Measurements from ENCODE around the gene POU2F2. TPM values are rescaled to one million over a fixed set of nuclear protein-coding genes. Genes with fewer than 3 reads are reported as not detected.
"Not testable (repeated sequence)": the region's sequence is repeated elsewhere in the genome, so short reads cannot be mapped to it uniquely, and the experiment has no call there.

Gene POU2F2
- total and polyA plus RNA-seq, 8 donors: 0.68 to 23.3 (median 2.3) TPM

DNA sequence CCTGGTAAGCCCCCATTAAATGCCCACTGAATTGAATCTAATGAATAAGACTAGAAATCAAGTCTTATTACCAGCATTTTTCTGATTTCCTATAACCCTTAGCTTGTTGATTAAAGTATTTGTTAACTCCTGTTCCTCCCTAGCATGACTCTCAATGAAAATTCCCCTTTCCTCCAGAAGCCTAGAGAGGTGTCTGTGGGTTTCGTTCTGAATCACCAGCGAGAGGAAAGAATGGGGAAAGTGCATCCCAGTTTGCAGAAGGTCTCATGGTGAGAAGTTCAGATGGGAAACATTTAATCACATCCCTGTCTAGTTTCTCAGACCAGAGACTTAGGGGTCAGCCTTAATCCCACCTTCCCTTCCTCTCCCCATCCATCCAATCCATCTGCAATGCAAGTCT is 26.9 kb downstream of the POU2F2 start:
- no peak for TF ChIP-seq POLR2A (IDR thresholded peaks at IDR 0.05)
- TF ChIP-seq EP300 (IDR thresholded peaks at IDR 0.05): no peak
- no peak for TF ChIP-seq POLR2AphosphoS5 (IDR thresholded peaks at IDR 0.05)
- TF ChIP-seq, protein P1, sequence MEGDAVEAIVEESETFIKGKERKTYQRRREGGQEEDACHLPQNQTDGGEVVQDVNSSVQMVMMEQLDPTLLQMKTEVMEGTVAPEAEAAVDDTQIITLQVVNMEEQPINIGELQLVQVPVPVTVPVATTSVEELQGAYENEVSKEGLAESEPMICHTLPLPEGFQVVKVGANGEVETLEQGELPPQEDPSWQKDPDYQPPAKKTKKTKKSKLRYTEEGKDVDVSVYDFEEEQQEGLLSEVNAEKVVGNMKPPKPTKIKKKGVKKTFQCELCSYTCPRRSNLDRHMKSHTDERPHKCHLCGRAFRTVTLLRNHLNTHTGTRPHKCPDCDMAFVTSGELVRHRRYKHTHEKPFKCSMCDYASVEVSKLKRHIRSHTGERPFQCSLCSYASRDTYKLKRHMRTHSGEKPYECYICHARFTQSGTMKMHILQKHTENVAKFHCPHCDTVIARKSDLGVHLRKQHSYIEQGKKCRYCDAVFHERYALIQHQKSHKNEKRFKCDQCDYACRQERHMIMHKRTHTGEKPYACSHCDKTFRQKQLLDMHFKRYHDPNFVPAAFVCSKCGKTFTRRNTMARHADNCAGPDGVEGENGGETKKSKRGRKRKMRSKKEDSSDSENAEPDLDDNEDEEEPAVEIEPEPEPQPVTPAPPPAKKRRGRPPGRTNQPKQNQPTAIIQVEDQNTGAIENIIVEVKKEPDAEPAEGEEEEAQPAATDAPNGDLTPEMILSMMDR (IDR thresholded peaks at IDR 0.05): no peak
- intact Hi-C loops (cut with DNase I; ENCODE audit: low total_unique reads): no loop called here
- 69 to 80% (median 69%) methylated on average over 2 of the region's 2 CpGs for WGBS, 5 donors
- H3K4me3 ChIP-seq: no peak overlapping the region
- H3K36me3 ChIP-seq: no peaks in the 10 kb centered on the region
- H3K4me1 ChIP-seq: peaks cover 0 to 8% (median 0%) of the 10 kb centered on the region in 4 donors
- H3K27ac ChIP-seq: no peak overlapping the region
- DNase-seq: no peak
- H3K27me3 ChIP-seq: peaks cover 0 to 47% (median 3%) of the 10 kb centered on the region in 3 donors
- no peaks in the 10 kb centered on the region for H3K9me3 ChIP-seq

DNA sequence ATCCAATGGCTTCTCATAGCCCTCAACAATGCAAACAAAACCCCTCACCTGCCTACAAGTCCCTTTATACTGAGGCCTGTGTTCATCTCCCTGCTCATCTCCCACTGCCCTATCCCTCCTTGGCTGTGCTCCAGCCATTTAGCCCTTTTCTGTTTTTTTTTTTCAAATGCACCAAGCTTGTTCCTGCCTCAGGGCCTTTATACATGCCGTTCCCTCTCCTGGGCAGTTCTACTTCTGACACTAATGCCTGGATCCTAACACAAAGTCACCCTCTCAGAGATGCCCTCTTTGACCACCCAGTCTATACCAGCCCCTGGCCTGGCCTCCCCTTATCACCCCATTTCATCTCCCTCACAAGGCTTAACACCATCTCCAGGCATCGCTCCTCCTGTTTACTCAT is 29.4 kb downstream of the POU2F2 start:
- Histone ChIP-seq H3K27ac (no peak overlapping the region), H3K36me3 (no peaks in the 10 kb centered on the region), H3K4me3 (no peak overlapping the region), H3K27me3 (peaks cover 0 to 30% (median 3%) of the 10 kb centered on the region in 3 donors), H3K4me1 (no peaks in the 10 kb centered on the region), H3K9me3 (no peaks in the 10 kb centered on the region)
- 84 to 93% (median 87%) methylated on average over 2 of the region's 2 CpGs for WGBS, 5 donors
- intact Hi-C loops (cut with DNase I; ENCODE audit: low total_unique reads): no loop called here
- no peak for TF ChIP-seq POLR2AphosphoS5 (IDR thresholded peaks at IDR 0.05)
- TF ChIP-seq, protein P1 (IDR thresholded peaks at IDR 0.05): no peak
- TF ChIP-seq EP300 (IDR thresholded peaks at IDR 0.05): no peak
- no peak for TF ChIP-seq POLR2A (IDR thresholded peaks at IDR 0.05)
- DNase-seq: no peak

DNA sequence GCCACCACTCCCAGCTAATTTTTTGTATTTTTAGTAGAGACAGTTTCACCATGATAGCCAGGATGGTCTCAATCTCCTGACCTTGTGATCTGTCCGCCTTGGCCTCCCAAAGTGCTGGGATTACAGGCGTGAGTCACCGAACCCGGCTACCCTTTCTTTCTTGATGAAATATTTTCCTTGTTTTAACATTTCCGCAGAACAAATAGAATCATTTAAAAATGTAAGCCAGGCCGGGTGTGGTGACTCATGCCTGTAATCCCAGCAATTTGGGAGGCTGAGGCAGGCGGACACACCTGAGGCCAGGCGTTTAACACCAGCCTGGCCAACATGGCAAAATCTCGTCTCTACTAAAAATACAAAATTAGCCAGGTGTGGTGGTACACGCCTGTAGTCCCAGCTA is 32.0 kb downstream of the POU2F2 start:
- DNase-seq; H3K9me3 ChIP-seq; H3K4me3 ChIP-seq; intact Hi-C loops (cut with DNase I; ENCODE audit: low total_unique reads); H3K36me3 ChIP-seq; H3K27ac ChIP-seq: not testable (repeated sequence)
- Histone ChIP-seq H3K27me3 (peaks cover 0 to 23% (median 13%) of the 10 kb centered on the region in 3 donors), H3K4me1 (peaks cover 0 to 10% (median 0%) of the 10 kb centered on the region in 4 donors)
- WGBS, 5 donors: 84 to 89% (median 88%) methylated on average over 10 of the region's 10 CpGs

DNA sequence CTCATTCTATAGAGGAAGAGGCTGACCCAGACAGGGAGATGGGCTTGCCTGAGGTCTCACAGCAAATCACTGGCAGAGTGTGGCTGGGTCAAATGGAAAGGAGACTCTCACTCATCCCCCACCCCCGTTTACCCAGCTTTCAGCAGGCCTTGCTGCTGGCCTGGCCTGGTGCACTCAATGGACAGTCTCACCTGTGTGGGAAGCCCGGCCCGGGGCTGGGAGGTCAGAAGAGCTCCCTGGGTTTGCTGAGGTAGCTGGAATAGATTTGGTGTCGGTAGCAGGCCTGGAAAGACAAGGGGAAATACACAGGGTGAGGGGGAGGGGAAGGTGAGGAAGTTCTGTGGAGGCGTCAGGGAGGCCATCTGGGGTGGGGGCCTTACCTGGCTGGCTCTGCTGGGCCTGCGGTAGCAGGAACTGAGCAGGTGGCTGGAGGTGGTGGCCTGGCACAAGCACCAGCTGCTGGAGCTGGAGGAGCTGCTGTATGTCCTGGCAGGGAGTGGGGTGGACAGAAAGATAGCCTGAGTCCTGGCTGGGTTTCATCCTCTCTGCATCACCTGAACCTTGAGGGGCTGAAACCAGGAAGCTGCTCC is 32.8 kb downstream of the POU2F2 start:
- Histone ChIP-seq H3K9me3 (no peaks in the 10 kb centered on the region), H3K4me1 (peaks cover 0 to 11% (median 0%) of the 10 kb centered on the region in 4 donors), H3K27ac (no peak overlapping the region), H3K27me3 (peaks cover 0 to 24% (median 15%) of the 10 kb centered on the region in 3 donors), H3K36me3 (peaks cover 0 to 12% (median 2%) of the 10 kb centered on the region in 4 donors), H3K4me3 (no peak overlapping the region)
- TF ChIP-seq POLR2AphosphoS5 (IDR thresholded peaks at IDR 0.05) (no peak), POLR2A (IDR thresholded peaks at IDR 0.05) (no peak), EP300 (IDR thresholded peaks at IDR 0.05) (no peak)
- TF ChIP-seq, protein P1 (IDR thresholded peaks at IDR 0.05): no peak
- 54 to 79% (median 65%) methylated on average over 5 to 6 of the region's 6 CpGs for WGBS, 5 donors
- intact Hi-C loops (cut with DNase I; ENCODE audit: low total_unique reads): no loop called here
- DNase-seq: no peak

DNA sequence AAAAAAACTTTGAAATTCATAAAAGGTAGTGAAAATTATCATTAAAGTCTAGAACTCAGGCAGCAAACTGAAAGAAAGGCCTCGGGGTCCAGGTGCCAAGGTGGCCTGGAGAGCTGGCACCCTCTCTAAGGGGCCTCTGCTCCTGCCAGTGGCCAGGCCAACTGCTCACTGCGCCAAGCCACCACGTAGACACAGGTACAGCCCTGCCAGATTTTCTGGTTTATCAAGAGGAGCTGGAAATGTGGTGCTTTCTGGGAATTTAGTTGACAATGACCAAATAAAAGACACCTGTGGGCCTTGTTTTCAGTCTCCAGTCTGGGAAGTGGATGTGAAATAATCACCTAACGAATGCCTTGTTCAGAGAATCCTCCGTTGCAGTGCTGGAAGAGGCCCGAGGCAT is 33.5 kb downstream of the POU2F2 start:
- Histone ChIP-seq H3K9me3 (no peaks in the 10 kb centered on the region), H3K4me1 (peaks cover 0 to 11% (median 0%) of the 10 kb centered on the region in 4 donors), H3K27me3 (peaks cover 0 to 24% (median 15%) of the 10 kb centered on the region in 3 donors), H3K36me3 (peaks cover 0 to 16% (median 2%) of the 10 kb centered on the region in 4 donors), H3K27ac (no peak overlapping the region), H3K4me3 (no peak overlapping the region)
- no peak for DNase-seq
- intact Hi-C loops (cut with DNase I; ENCODE audit: low total_unique reads): no loop called here
- TF ChIP-seq POLR2A (IDR thresholded peaks at IDR 0.05): no peak
- TF ChIP-seq, protein P1 (IDR thresholded peaks at IDR 0.05): no peak
- no peak for TF ChIP-seq EP300 (IDR thresholded peaks at IDR 0.05)
- no peak for TF ChIP-seq POLR2AphosphoS5 (IDR thresholded peaks at IDR 0.05)
- WGBS, 5 donors: 75 to 80% (median 76%) methylated on average over 6 of the region's 6 CpGs

Data from stomach (tissue), 9 donors.